SU-DHL-6 (cell line): ENCODE data around the gene SEH1L.

Experiments used
- H2AFZ ChIP-seq: fragments of 200-600 bp; sonication (generic); 2 replicates; pipeline ENCODE4 v1.6.1; 2014; ENCODE audit warnings: low read depth, mild to moderate bottlenecking, moderate library complexity, mixed read lengths, antibody characterized with exemption, low read length; ENCODE audit not compliant: severe bottlenecking
- H3F3A ChIP-seq: fragments of 200-600 bp; shearing (Covaris generic); 2 replicates; pipeline ENCODE4 v1.6.0; 2016; ENCODE audit warnings: antibody characterized with exemption, mild to moderate bottlenecking; ENCODE audit not compliant: insufficient read depth
- H3K27ac ChIP-seq: fragments of 200-600 bp; sonication (generic); 2 replicates; pipeline ENCODE4 v1.5.1; 2016; ENCODE audit warnings: low read depth, mild to moderate bottlenecking, low read length, moderate library complexity, mixed read lengths
- H3K27me3 ChIP-seq: fragments of 200-600 bp; sonication (generic), shearing (Covaris generic); 2 replicates; pipeline ENCODE4 v1.6.0; 2014; ENCODE audit warnings: mild to moderate bottlenecking, low read length
- H3K36me3 ChIP-seq: fragments of 200-600 bp; sonication (generic); 2 replicates; pipeline ENCODE4 v1.6.1; 2014; ENCODE audit warnings: mild to moderate bottlenecking, low read length, mixed read lengths
- H3K4me2 ChIP-seq: fragments of 300-600, 200-600 bp; shearing (Covaris generic), sonication (generic); 2 replicates; pipeline ENCODE4 v1.6.0; 2014; ENCODE audit warnings: low read length, low read depth, mild to moderate bottlenecking; ENCODE audit not compliant: poor library complexity, severe bottlenecking
- H3K4me3 ChIP-seq: fragments of 200-600 bp; sonication (generic); 2 replicates; pipeline ENCODE4 v1.5.1; 2014; ENCODE audit warnings: antibody characterized with exemption, low read length, mild to moderate bottlenecking, mixed read lengths; ENCODE audit not compliant: insufficient read depth, poor library complexity, severe bottlenecking
- H3K79me2 ChIP-seq: fragments of 200-600 bp; sonication (generic); 2 replicates; pipeline ENCODE4 v1.6.1; 2014; ENCODE audit warnings: mild to moderate bottlenecking, low read length, moderate library complexity; ENCODE audit not compliant: insufficient read depth
- H3K9ac ChIP-seq: fragments of 200-600 bp; sonication (generic); 2 replicates; pipeline ENCODE4 v1.7.0; 2014; ENCODE audit warnings: mild to moderate bottlenecking, low read length
- H3K9me2 ChIP-seq: fragments of 200-600 bp; sonication (generic); replicated peaks from 2 replicates; pipeline ENCODE4 v1.6.1; 2014; ENCODE audit warnings: low read length; ENCODE audit not compliant: insufficient read depth
- H3K9me3 ChIP-seq: fragments of 200-600 bp; sonication (generic); 2 replicates; pipeline ENCODE4 v1.6.1; 2014; ENCODE audit warnings: low read length, mixed read lengths; ENCODE audit not compliant: insufficient read depth
- H4K20me1 ChIP-seq: fragments of 200-600 bp; sonication (generic); 2 replicates; pipeline ENCODE4 v1.6.1; 2014; ENCODE audit warnings: low read depth, mild to moderate bottlenecking, antibody characterized with exemption, low read length, moderate library complexity, mixed read lengths
- EZH2phosphoT487 ChIP-seq: fragments of 200-600 bp; sonication (generic), shearing (Covaris generic); conservative IDR thresholded peaks from 2 replicates; pipeline ENCODE4 v1.6.1; 2018; ENCODE audit warnings: mild to moderate bottlenecking, antibody characterized with exemption, low read length, moderate library complexity, mixed read lengths
- TF ChIP-seq, protein P1 (sequence below): fragments of 200-600 bp; sonication (generic); IDR thresholded peaks from one replicate; pipeline ENCODE4 v1.5.1; 2017; ENCODE audit warnings: antibody characterized with exemption, mild to moderate bottlenecking, low read length, moderate library complexity; ENCODE audit not compliant: insufficient read depth, poor library complexity, severe bottlenecking

The SEH1L gene

DNA sequence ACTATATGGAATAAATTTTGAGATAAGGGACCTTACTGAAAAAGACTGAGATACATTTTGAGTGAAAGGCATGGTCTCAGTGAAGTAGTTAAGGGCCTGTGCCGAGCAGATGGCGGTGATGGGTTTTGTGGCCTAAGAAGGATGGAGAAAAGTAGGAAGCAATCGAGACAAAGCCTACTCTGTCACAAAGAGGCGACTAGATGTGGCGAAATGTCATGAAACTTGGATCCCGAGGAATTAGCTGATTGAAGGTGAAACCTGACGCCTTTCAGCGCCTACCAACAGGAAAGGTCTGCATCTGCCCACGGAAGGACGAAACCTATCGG is 42.8 kb downstream of the SEH1L start:
- peak overlapping the region; percentile 94 for H3K9ac ChIP-seq
- H3K4me3 ChIP-seq: peak overlapping the region; percentile 86
- peaks cover 22% of the 10 kb centered on the region for H4K20me1 ChIP-seq
- peak overlapping the region; percentile 87 for H3K27ac ChIP-seq
- TF ChIP-seq EZH2phosphoT487: no peak
- TF ChIP-seq, protein P1, sequence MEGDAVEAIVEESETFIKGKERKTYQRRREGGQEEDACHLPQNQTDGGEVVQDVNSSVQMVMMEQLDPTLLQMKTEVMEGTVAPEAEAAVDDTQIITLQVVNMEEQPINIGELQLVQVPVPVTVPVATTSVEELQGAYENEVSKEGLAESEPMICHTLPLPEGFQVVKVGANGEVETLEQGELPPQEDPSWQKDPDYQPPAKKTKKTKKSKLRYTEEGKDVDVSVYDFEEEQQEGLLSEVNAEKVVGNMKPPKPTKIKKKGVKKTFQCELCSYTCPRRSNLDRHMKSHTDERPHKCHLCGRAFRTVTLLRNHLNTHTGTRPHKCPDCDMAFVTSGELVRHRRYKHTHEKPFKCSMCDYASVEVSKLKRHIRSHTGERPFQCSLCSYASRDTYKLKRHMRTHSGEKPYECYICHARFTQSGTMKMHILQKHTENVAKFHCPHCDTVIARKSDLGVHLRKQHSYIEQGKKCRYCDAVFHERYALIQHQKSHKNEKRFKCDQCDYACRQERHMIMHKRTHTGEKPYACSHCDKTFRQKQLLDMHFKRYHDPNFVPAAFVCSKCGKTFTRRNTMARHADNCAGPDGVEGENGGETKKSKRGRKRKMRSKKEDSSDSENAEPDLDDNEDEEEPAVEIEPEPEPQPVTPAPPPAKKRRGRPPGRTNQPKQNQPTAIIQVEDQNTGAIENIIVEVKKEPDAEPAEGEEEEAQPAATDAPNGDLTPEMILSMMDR: no peak
- peak overlapping the region; percentile 22 for H2AFZ ChIP-seq
- 0 out of 2 replicates have a peak, but pooled peaks cover 6% of the 10 kb centered on the region for H3K36me3 ChIP-seq
- no peaks in the 10 kb centered on the region for H3K27me3 ChIP-seq
- no peaks in the 10 kb centered on the region for H3K9me2 ChIP-seq
- H3K4me2 ChIP-seq: peak overlapping the region; percentile 91
- peaks cover 43% of the 10 kb centered on the region for H3K79me2 ChIP-seq
- H3F3A ChIP-seq: peaks cover 25% of the 10 kb centered on the region
- no peaks in the 10 kb centered on the region for H3K9me3 ChIP-seq

DNA sequence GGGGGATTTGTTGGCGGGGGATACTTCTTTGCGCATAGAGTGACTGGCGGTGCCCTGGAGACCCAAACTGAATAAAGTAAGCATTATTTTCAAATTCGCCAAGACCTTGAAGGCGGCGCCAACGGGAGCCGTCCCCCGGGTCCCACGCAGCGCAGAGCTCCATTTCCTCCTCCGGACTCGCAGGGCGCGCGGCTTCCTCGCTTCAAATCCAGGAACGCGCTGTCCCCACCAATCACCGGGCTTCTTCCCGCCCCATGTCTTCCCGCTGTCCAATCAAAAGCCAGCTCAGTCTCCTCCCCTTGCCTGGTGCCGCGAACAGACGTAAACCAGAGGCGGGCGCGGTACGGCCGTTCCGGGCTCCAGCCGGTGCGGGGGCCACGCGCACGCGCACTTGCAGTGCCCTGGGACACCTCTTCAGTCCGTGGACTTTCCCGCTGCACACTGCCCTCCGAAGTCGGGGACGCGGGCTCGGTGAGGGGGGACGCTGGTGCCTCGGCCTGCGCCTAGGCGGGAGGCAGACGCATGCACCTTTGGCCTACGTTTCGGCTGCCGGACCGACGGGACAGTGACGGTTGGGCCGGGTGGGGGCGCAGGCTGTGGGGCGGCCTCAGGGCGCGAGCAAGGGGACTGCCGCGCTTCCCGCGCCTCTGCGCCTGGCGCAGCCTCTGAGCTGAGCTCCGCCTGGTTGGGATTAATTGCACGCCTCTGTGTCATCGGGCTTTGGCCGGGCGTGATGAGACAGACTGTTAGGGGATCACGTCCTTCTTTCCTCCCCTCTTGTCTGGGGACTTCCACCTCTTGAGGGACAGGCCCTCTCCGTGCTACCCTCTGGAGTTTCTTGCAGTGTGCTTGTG is 43.4 kb downstream of the SEH1L start, which contains the start of gene CEP192:
TSS of gene CEP192 (plus strand) at position 396 of the 854 bp plus-strand sequence. CDS start 8,063 bp downstream, outside the sequence.
- Histone ChIP-seq H3K9me3 (no peaks in the 10 kb centered on the region), H3K36me3 (0 out of 2 replicates have a peak, but pooled peaks cover 2% of the 10 kb centered on the region), H3F3A (peaks cover 19% of the 10 kb centered on the region), H3K9ac (peak within 1 kb of the TSS; percentile 94), H3K79me2 (peaks cover 49% of the 10 kb centered on the region), H2AFZ (peak within 1 kb of the TSS; percentile 83), H3K4me2 (peak within 1 kb of the TSS; percentile 91), H4K20me1 (peaks cover 22% of the 10 kb centered on the region), H3K4me3 (peak within 1 kb of the TSS; percentile 86), H3K27me3 (no peaks in the 10 kb centered on the region), H3K9me2 (no peaks in the 10 kb centered on the region), H3K27ac (peak within 1 kb of the TSS; percentile 87)
- no peak for TF ChIP-seq EZH2phosphoT487
- TF ChIP-seq, protein P1: no peak

DNA sequence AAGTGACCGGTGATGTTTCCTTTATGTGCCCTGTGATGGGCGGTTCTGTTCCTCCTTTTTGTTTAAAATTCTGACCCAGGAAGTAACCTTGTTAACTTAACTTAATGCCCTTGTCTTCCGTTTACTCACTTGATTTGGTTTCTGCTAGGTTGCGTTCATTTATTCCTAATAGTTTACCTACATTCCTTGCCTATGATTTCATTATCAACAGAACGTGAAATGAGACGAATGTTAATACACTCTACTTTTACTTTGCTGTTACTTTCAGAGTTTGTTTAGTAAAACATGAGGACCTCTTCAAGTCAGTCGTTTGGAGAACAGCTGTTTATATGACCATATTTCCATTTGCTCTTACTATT is 44.0 kb downstream of the SEH1L start:
- Histone ChIP-seq H3K9ac (peak overlapping the region; percentile 94), H3K27me3 (no peaks in the 10 kb centered on the region), H2AFZ (peak overlapping the region; percentile 83), H3K79me2 (peaks cover 55% of the 10 kb centered on the region), H3K9me2 (no peaks in the 10 kb centered on the region), H3K4me2 (peak overlapping the region; percentile 91), H3K36me3 (0 out of 2 replicates have a peak, but pooled peaks cover 2% of the 10 kb centered on the region), H3K9me3 (no peaks in the 10 kb centered on the region), H4K20me1 (peaks cover 22% of the 10 kb centered on the region), H3K4me3 (peak overlapping the region; percentile 86), H3F3A (peaks cover 15% of the 10 kb centered on the region), H3K27ac (peak overlapping the region; percentile 87)
- TF ChIP-seq, protein P1: no peak
- TF ChIP-seq EZH2phosphoT487: no peak
